NT2/D1 (cell line): Measurements from ENCODE around the gene CRNKL1.

Experiments
- SUZ12 ChIP-seq: IDR thresholded peaks from 2 replicates; pipeline ENCODE4 v1.6.1; 2011; ENCODE audit not compliant: insufficient read length, insufficient read depth; ENCODE audit errors: extremely low read depth
- YY1 ChIP-seq: IDR thresholded peaks from 2 replicates; pipeline ENCODE4 v1.6.1; 2011; ENCODE audit not compliant: insufficient read length, insufficient read depth
- ZNF274 ChIP-seq: IDR thresholded peaks from 2 replicates; pipeline ENCODE4 v1.6.1; 2011; ENCODE audit warnings: mild to moderate bottlenecking, low read depth, low read length

DNA sequence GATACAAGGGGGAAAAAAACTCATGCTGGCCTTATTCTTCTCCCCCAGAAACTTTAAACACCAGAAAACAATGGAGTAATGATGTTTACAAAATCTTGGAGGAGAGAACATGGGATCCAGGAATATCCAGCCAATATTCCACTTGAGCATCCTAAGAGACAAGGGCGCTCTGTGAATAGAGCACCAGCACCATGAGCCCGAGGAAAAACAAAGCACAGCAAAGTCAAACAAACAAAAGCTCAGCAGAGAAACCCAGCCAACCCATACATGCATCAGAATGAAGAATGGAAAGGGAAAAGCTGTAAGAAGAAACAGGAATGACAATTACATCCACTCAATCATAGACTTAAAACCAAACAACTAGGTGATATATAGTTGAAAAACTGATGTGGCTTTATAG, 39.7 kb downstream of the CRNKL1 start:
- TF ChIP-seq ZNF274 (no peak), SUZ12 (no peak), YY1 (no peak)
